Duodenal mucosa (tissue), 2 donors: Measurements from ENCODE around the gene LPP.

Source experiments
- H3K27ac ChIP-seq: one replicate; pipeline ENCODE4 v1.7.0; 2013; ENCODE audit warnings: low read depth, low read length
- H3K27me3 ChIP-seq, 2 donors: one replicate each; pipeline ENCODE4 v1.7.0; 2013; ENCODE audit warnings: low read length in 2 of 2, control low read depth in 1 of 2; ENCODE audit not compliant: insufficient read depth in 2 of 2, control insufficient read depth in 1 of 2
- H3K36me3 ChIP-seq, 2 donors: one replicate each; pipeline ENCODE4 v1.7.0; 2013; ENCODE audit warnings: low read length in 2 of 2, control low read depth in 1 of 2; ENCODE audit not compliant: insufficient read depth in 2 of 2, control insufficient read depth in 1 of 2
- H3K4me1 ChIP-seq, 2 donors: one replicate each; pipeline ENCODE4 v1.7.0; 2013; ENCODE audit warnings: low read length in 2 of 2, control low read depth in 1 of 2; ENCODE audit not compliant: insufficient read depth in 2 of 2, control insufficient read depth in 1 of 2
- H3K4me3 ChIP-seq, 2 donors: one replicate each; pipeline ENCODE4 v1.7.0; 2013; ENCODE audit warnings: low read length in 2 of 2, low read depth in 1 of 2
- H3K9ac ChIP-seq, 2 donors: one replicate each; pipeline ENCODE4 v1.7.0; 2013; ENCODE audit warnings: low read length in 2 of 2, low read depth in 1 of 2
- H3K9me3 ChIP-seq, 2 donors: one replicate each; pipeline ENCODE4 v1.7.0; 2013; ENCODE audit warnings: low read length in 2 of 2, control low read depth in 1 of 2; ENCODE audit not compliant: control insufficient read depth in 1 of 2

The LPP gene

DNA sequence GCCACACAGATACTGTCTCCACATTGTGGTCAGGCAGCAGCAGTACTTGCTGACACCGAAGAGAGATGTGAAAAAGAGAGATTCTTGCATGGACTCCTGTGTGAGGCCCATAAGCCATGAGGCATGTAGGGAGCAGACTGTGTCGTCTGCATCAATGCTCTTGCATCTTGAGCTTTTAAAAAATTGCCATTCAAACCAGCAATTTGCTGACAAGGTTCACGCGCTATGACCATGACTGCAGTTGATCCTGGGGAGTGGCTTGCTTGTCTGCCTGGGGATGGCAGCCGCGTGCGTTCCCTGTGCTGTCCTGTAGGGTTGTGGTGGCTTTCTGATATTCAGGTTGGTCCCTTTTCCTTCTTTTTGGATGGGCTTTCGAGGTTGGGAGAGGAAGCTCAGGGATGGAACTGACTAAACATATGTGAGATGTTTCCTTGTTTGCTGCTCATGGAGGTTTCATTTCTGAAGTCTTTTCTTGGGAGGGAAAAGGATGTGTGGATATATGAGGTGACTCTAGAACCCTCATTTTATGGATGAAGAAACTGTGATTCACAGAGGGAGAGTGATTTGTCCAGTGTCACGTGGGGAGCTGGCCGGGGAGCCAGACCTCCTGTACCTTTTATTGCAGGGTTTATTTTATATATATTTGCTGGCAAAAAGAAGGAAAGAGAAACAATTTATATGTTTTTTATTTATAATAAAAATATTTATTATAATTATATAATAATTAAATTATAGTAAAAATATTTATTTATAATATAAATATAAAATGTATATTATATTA lies 48.6 kb downstream of the LPP start:
- Histone ChIP-seq H3K4me3 (no peak overlapping the region), H3K4me1 (peaks cover 23% of the 10 kb centered on the region in 2 donors), H3K27me3 (no peaks in the 10 kb centered on the region), H3K9ac (no peak overlapping the region), H3K36me3 (no peaks in the 10 kb centered on the region), H3K9me3 (no peaks in the 10 kb centered on the region), H3K27ac (no peak overlapping the region)

DNA sequence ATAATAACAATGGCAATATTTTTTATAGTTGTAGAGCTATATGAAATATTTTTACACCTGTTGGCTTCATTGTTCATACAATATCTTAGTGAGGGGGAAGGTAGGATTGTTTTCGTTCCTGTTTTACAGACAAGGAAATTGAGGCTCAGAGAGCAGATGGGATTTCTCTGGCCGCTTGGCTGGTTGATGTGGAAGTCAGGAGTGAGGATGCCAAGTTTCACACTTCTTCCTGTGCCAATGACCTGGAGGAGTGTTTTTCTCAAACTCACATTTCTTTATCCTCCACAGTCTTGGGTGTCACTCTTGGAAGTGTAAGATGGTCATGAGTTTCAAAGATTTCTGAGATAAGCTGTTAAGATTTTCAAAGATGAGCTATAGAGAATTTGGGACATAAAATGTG lies 50.6 kb downstream of the LPP start:
- Histone ChIP-seq H3K27ac (no peak overlapping the region), H3K9ac (no peak overlapping the region), H3K36me3 (peaks cover under 1 to 1% of the 10 kb centered on the region in 2 donors), H3K27me3 (no peaks in the 10 kb centered on the region), H3K4me3 (no peak overlapping the region), H3K4me1 (peaks cover 4 to 14% of the 10 kb centered on the region in 2 donors), H3K9me3 (no peaks in the 10 kb centered on the region)

DNA sequence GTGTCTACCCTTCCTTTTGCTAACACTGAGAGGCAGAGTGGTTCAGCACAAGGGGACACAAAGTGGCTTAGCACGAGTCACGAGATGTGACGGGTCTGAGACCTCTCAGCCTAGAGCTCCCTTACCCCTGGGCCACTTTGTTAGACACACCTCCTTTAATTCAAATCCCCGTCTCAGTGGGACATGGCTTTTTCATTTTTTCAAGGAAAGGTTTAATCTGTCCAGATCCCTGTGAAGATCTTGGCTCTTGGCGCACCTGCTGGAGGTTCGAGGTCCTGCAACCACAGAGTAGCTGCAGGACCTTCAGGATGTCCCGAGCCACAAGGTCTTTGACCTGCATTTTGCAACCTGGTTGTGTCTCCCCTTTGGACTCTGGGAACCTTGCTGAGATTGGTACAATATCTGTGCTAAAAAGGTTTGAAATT lies 52.0 kb downstream of the LPP start:
- peaks cover 3 to 4% of the 10 kb centered on the region in 2 donors for H3K36me3 ChIP-seq
- no peak overlapping the region for H3K27ac ChIP-seq
- H3K9me3 ChIP-seq, result no peaks in the 10 kb centered on the region
- peaks cover 5 to 14% of the 10 kb centered on the region in 2 donors for H3K4me1 ChIP-seq
- no peak overlapping the region for H3K9ac ChIP-seq
- no peaks in the 10 kb centered on the region for H3K27me3 ChIP-seq
- H3K4me3 ChIP-seq, result no peak overlapping the region

DNA sequence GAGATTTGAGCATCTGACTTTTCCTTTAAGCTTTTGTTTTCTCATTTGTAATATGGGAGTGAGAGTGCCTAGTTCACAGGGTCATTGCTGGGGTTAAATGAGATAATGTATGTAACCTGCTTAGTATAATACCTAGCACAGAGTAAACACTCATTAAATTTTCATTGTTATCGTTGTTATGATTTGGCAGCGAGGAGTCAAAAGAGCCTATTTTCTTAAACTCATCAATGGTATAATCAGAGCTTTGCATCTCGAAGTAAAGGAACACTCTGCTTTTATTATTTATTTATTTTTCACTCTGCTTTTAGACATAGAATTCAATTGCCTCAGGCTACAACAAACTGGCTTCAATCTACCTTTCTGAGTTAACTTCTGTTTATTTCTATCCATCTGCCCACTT lies 52.8 kb downstream of the LPP start:
- Histone ChIP-seq H3K27me3 (no peaks in the 10 kb centered on the region), H3K36me3 (peaks cover 3 to 7% of the 10 kb centered on the region in 2 donors), H3K4me1 (peaks cover 10 to 22% of the 10 kb centered on the region in 2 donors), H3K9me3 (no peaks in the 10 kb centered on the region), H3K4me3 (no peak overlapping the region), H3K9ac (no peak overlapping the region), H3K27ac (no peak overlapping the region)

DNA sequence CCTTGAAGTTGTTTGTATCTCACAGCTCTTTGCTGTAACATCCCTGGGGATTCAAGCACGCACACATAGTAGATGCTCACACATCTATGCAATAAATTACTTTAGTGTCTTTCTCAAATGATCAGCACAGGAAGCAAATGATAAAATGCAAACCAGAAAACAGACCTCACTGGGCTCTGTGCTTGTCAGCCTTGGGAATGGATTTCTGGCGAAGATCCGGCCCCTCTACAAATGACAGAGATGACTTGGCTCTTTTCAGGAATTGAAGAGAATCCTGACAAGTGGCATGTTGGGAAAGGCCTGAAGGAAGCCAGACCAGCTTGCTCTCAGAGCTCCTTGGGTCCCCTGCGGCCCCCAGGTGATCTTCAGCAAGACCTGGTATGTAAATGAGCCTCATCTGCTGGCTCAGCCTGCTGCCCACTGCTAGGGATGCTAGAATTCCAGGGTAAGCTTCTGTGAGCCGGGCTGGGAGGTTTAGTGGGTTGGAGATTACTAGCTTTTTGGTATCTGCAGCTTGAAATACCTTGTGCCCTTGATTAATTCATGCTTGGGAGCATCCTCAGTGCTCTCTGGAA lies 54.1 kb downstream of the LPP start:
- Histone ChIP-seq H3K9ac (no peak overlapping the region), H3K4me3 (no peak overlapping the region), H3K27me3 (no peaks in the 10 kb centered on the region), H3K36me3 (peaks cover 3 to 7% of the 10 kb centered on the region in 2 donors), H3K27ac (no peak overlapping the region), H3K9me3 (no peaks in the 10 kb centered on the region), H3K4me1 (peaks cover 15 to 30% of the 10 kb centered on the region in 2 donors)

DNA sequence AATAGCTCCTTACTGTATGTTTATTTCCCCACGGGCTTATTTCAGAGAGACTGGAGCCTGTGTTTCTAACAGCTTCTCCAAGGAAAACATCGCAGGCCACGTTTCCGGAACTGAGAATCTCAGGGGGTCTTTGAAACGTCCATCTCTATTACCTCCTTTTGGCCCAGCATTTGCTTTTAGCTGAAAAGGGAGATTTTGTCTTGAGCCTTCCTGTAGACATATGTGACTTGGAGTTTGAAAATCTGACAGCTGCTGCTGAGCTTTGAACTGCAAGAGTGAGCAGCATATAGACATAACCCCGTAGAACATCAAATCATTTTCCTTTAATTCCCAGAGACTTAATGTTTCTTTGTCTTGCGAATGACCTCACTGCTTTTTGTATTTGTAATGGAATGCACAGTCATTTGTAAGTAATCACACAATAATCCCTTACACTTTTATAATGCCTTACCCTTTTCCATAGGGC lies 54.6 kb downstream of the LPP start:
- H3K4me3 ChIP-seq, result no peak overlapping the region
- no peak overlapping the region for H3K27ac ChIP-seq
- H3K9ac ChIP-seq, result no peak overlapping the region
- peaks cover 20 to 30% of the 10 kb centered on the region in 2 donors for H3K4me1 ChIP-seq
- H3K27me3 ChIP-seq, result no peaks in the 10 kb centered on the region
- peaks cover 3 to 7% of the 10 kb centered on the region in 2 donors for H3K36me3 ChIP-seq
- H3K9me3 ChIP-seq, result no peaks in the 10 kb centered on the region

DNA sequence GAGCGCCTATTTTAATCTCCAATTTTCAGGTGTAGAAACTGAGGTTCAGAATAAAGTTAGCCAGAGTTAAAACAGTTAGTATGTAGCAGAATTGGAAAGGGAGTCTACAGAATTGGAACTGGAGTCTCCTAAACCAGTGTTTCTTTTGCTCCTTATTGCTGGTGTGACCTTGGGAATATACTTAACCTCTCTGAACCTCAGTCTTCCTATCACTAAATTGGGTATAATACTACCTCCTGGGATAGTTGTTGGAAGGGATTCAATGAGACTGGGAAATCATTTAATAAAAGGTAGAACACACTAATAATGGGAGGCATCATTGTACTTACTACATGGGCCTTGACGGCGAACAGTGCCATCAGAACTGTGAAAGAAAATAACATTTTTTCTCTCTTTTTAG lies 55.1 kb downstream of the LPP start:
- H3K4me3 ChIP-seq, result no peak overlapping the region
- H3K27ac ChIP-seq, result no peak overlapping the region
- H3K27me3 ChIP-seq, result no peaks in the 10 kb centered on the region
- peaks cover 3 to 7% of the 10 kb centered on the region in 2 donors for H3K36me3 ChIP-seq
- H3K9me3 ChIP-seq, result no peaks in the 10 kb centered on the region
- H3K9ac ChIP-seq, result no peak overlapping the region
- H3K4me1 ChIP-seq, result peaks cover 22 to 30% of the 10 kb centered on the region in 2 donors

DNA sequence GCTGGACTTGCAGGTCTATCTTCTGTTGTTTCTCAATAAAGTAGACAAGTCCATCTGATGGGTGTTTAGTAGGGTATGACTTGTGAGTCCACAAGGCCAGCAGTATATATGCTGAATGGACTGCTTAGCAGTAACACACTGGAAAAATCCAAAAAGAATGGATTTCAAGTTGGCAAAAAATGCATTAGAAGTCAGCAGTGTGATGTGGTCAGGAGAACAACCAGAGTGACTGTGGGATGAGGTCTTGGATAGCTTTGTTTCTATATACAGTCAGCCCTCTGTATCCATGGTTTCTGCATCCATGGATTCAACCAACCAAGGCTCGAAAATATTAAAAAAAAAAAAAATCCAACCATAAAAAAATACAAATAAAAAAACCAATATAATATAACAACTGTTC lies 55.8 kb downstream of the LPP start:
- Histone ChIP-seq H3K4me1 (peaks cover 28 to 34% of the 10 kb centered on the region in 2 donors), H3K9ac (no peak overlapping the region), H3K27me3 (no peaks in the 10 kb centered on the region), H3K9me3 (no peaks in the 10 kb centered on the region), H3K4me3 (no peak overlapping the region), H3K36me3 (peaks cover 3 to 7% of the 10 kb centered on the region in 2 donors), H3K27ac (no peak overlapping the region)

DNA sequence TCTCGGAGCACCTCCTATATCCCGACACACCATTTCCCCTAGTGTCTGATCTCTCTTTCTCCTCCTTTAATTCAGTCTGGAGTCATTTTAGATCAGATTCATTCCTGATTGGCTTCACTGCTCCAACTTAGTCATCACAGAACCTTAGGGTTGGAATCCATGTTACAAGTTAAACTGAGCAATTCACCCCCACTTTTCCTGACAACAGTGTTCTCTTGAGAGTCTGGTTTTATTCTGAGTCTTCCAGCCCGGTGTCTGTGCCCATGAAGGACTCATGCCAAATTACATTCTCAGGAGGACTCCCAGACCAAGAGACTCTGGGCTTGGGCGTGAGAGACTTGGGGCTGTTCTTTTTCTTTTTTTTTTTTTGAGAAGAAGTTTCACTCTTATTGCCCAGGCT lies 57.5 kb downstream of the LPP start:
- Histone ChIP-seq H3K36me3 (peaks cover 3 to 7% of the 10 kb centered on the region in 2 donors), H3K27ac (no peak overlapping the region), H3K27me3 (no peaks in the 10 kb centered on the region), H3K4me1 (peaks cover 34 to 39% of the 10 kb centered on the region in 2 donors), H3K9me3 (no peaks in the 10 kb centered on the region), H3K9ac (no peak overlapping the region), H3K4me3 (no peak overlapping the region)

DNA sequence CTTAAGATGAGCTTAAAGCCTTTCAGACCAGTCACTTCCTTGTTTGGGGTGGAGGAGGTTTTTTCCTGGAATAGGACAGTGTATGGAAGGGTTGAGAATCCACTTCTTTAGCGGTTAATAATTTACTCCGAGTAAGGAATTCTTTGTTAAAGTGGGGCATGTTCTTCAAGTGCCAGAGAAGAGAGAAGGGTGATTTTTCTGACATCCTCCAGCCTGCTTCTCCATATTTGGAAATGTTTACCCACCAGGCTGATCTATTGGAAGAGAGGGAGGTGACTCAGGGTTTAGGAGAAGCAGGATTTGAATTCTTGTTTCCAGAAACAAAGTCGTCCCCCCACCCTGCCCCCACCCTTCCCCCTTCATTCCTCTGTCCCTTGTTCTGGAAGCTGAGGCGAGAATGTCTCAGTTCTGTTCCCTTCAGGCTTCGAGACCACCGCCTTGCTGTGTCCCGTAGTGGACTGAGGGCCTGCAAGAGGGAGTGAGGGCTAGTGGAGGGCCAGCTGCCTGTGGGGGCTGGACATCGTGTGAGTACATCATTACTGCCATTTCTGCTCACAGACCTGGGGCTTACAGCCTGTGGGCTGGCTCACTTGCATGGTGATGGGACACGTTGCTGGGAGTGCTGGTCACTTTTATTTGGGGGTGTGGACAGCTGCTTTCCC lies 58.5 kb downstream of the LPP start:
- peaks cover 43 to 45% of the 10 kb centered on the region in 2 donors for H3K4me1 ChIP-seq
- H3K27ac ChIP-seq, result peak overlapping the region; percentile 83
- H3K27me3 ChIP-seq, result no peaks in the 10 kb centered on the region
- no peaks in the 10 kb centered on the region for H3K9me3 ChIP-seq
- peaks cover 3 to 7% of the 10 kb centered on the region in 2 donors for H3K36me3 ChIP-seq
- peak overlapping the region in 1 of 2 donors; percentile 26 for H3K9ac ChIP-seq
- H3K4me3 ChIP-seq, result no peak overlapping the region
